ENCODE results near the gene ITGA5.

DNA sequence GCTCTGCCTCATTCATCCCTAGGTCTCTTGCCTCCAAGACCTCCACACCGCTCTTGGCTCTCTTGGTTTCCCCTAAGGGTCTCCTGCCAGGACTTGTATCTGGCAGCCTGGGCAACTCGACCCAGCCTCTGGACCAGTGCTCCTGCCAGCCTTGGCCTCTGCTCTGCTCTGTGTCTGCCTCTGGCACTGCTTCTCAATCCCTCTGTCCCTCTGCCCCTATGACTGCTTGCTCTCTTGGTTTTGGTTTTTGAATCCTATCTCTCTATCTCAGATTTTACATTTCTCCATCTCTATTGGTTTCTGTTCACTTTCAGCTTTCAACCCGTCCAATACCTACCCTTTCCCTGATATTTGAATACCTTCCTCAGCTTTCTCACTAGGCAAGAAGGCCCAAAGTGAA, 6.3 kb downstream of the ITGA5 start:
- no peak for TF ChIP-seq EP300 (IDR thresholded peaks at IDR 0.05; ENCODE audit: low read depth)
- TF ChIP-seq POLR2AphosphoS5 (IDR thresholded peaks at IDR 0.05), result no peak
- TF ChIP-seq, protein P1, sequence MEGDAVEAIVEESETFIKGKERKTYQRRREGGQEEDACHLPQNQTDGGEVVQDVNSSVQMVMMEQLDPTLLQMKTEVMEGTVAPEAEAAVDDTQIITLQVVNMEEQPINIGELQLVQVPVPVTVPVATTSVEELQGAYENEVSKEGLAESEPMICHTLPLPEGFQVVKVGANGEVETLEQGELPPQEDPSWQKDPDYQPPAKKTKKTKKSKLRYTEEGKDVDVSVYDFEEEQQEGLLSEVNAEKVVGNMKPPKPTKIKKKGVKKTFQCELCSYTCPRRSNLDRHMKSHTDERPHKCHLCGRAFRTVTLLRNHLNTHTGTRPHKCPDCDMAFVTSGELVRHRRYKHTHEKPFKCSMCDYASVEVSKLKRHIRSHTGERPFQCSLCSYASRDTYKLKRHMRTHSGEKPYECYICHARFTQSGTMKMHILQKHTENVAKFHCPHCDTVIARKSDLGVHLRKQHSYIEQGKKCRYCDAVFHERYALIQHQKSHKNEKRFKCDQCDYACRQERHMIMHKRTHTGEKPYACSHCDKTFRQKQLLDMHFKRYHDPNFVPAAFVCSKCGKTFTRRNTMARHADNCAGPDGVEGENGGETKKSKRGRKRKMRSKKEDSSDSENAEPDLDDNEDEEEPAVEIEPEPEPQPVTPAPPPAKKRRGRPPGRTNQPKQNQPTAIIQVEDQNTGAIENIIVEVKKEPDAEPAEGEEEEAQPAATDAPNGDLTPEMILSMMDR (IDR thresholded peaks at IDR 0.05), result no peak

All from transverse colon (tissue), 4 donors.